ENCODE measurements around the gene RNF213. TPM values are rescaled to one million over a fixed set of nuclear protein-coding genes. Genes with fewer than 3 reads are reported as not detected.

Gene RNF213
- total RNA-seq, 3 donors from 2014 or later, result 135 to 143 (median 136) TPM

GRCh38 chr17:80441598-80442322 is 181.1 kb downstream of the RNF213 start:
- intact Hi-C loops (cut with DNase I, micrococcal nuclease), result no loop called here
- no peaks in the 10 kb centered on the region for H3K36me3 ChIP-seq (ENCODE audit: low read depth)
- TF ChIP-seq, protein P1, sequence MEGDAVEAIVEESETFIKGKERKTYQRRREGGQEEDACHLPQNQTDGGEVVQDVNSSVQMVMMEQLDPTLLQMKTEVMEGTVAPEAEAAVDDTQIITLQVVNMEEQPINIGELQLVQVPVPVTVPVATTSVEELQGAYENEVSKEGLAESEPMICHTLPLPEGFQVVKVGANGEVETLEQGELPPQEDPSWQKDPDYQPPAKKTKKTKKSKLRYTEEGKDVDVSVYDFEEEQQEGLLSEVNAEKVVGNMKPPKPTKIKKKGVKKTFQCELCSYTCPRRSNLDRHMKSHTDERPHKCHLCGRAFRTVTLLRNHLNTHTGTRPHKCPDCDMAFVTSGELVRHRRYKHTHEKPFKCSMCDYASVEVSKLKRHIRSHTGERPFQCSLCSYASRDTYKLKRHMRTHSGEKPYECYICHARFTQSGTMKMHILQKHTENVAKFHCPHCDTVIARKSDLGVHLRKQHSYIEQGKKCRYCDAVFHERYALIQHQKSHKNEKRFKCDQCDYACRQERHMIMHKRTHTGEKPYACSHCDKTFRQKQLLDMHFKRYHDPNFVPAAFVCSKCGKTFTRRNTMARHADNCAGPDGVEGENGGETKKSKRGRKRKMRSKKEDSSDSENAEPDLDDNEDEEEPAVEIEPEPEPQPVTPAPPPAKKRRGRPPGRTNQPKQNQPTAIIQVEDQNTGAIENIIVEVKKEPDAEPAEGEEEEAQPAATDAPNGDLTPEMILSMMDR (IDR thresholded peaks at IDR 0.05), result no peak
- no peaks in the 10 kb centered on the region for H3K4me1 ChIP-seq (ENCODE audit: low read depth)
- ATAC-seq (no peak), DNase-seq (no peak)
- no peak overlapping the region for H3K4me3 ChIP-seq
- no peaks in the 10 kb centered on the region for H3K9me3 ChIP-seq

- intact Hi-C loops (cut with DNase I, micrococcal nuclease), result no loop called here
- H3K4me3 ChIP-seq, result no peak overlapping the region
- no peaks in the 10 kb centered on the region for H3K4me1 ChIP-seq (ENCODE audit: low read depth)
- ATAC-seq, result no peak
- no peak for DNase-seq
- H3K9me3 ChIP-seq, result no peaks in the 10 kb centered on the region
- TF ChIP-seq, protein P1 (IDR thresholded peaks at IDR 0.05), result no peak
- H3K36me3 ChIP-seq (ENCODE audit: low read depth), result no peaks in the 10 kb centered on the region
These were observed 181.6 kb downstream of the RNF213 start for GRCh38 chr17:80442323-80442659.

- no peak overlapping the region for H3K4me3 ChIP-seq
- no peaks in the 10 kb centered on the region for H3K4me1 ChIP-seq (ENCODE audit: low read depth)
- no peak for ATAC-seq
- intact Hi-C loops (cut with DNase I, micrococcal nuclease), result no loop called here
- TF ChIP-seq, protein P1 (IDR thresholded peaks at IDR 0.05), result no peak
- no peaks in the 10 kb centered on the region for H3K9me3 ChIP-seq
- DNase-seq, result no peak
- no peaks in the 10 kb centered on the region for H3K36me3 ChIP-seq (ENCODE audit: low read depth)
These were observed 182.1 kb downstream of the RNF213 start for GRCh38 chr17:80442764-80443163.

GRCh38 chr17:80443498-80443897 is 182.8 kb downstream of the RNF213 start:
- H3K9me3 ChIP-seq, result no peaks in the 10 kb centered on the region
- DNase-seq, result no peak
- no peaks in the 10 kb centered on the region for H3K36me3 ChIP-seq (ENCODE audit: low read depth)
- H3K4me3 ChIP-seq, result no peak overlapping the region
- TF ChIP-seq, protein P1 (IDR thresholded peaks at IDR 0.05), result no peak
- intact Hi-C loops (cut with DNase I, micrococcal nuclease), result no loop called here
- no peak for ATAC-seq
- no peaks in the 10 kb centered on the region for H3K4me1 ChIP-seq (ENCODE audit: low read depth)

- TF ChIP-seq, protein P1 (IDR thresholded peaks at IDR 0.05), result no peak
- Histone ChIP-seq H3K4me1 (ENCODE audit: low read depth) (no peaks in the 10 kb centered on the region), H3K36me3 (ENCODE audit: low read depth) (no peaks in the 10 kb centered on the region), H3K4me3 (no peak overlapping the region), H3K9me3 (no peaks in the 10 kb centered on the region)
- no peak for DNase-seq
- intact Hi-C loops (cut with DNase I, micrococcal nuclease), result no loop called here
- no peak for ATAC-seq
These were observed 183.4 kb downstream of the RNF213 start for GRCh38 chr17:80443916-80444643.
